Type B pancreatic cell (in vitro differentiated cells): ENCODE data around the gene BABAM2. TPM values are rescaled to one million over a fixed set of nuclear protein-coding genes. Genes with fewer than 3 reads are reported as not detected.

Experiments
- DNase-seq: peaks from one replicate; pipeline ENCODE4 v3.0.0; 2021; ENCODE audit warnings: mixed read lengths; ENCODE audit not compliant: unreplicated experiment; ENCODE audit errors: extremely low spot score
- H3K27ac Mint-ChIP-seq: 2 replicates; pipeline ENCODE4 v1.8.0; 2021; ENCODE audit warnings: mild to moderate bottlenecking, mixed read lengths
- H3K27me3 Mint-ChIP-seq: 2 replicates; pipeline ENCODE4 v1.8.0; 2021; ENCODE audit warnings: mixed read lengths
- H3K36me3 Mint-ChIP-seq: 2 replicates; pipeline ENCODE4 v1.8.0; 2021; ENCODE audit warnings: mixed read lengths
- H3K4me1 Mint-ChIP-seq: one replicate; pipeline ENCODE4 v1.8.0; 2021; ENCODE audit warnings: mixed read lengths; ENCODE audit not compliant: unreplicated experiment
- H3K4me3 Mint-ChIP-seq: 2 replicates; pipeline ENCODE4 v1.8.0; 2021; ENCODE audit warnings: mild to moderate bottlenecking, mixed read lengths
- H3K9me3 Mint-ChIP-seq: 2 replicates; pipeline ENCODE4 v1.8.0; 2021; ENCODE audit warnings: mixed read lengths
- CTCF ChIP-seq: fragments of 200-600 bp; sonication (generic); conservative IDR thresholded peaks from 2 replicates; pipeline ENCODE4 v1.5.0; 2021; ENCODE audit warnings: antibody characterized with exemption, mild to moderate bottlenecking
- total RNA-seq: library from RNA; stranded (reverse); gene quantifications from 2 replicates; pipeline ENCODE4 v1.2.1, GENCODE V29; 2021; ENCODE audit warnings: low replicate concordance

Gene BABAM2
- total RNA-seq, 1 donor from 2014 or later, result 30.4 TPM

- Mint-ChIP-seq H3K4me1 (no peaks in the 10 kb centered on the region), H3K36me3 (no peaks in the 10 kb centered on the region), H3K27me3 (no peaks in the 10 kb centered on the region), H3K4me3 (no peak overlapping the region), H3K9me3 (no peaks in the 10 kb centered on the region), H3K27ac (no peak overlapping the region)
- no peak for DNase-seq
- TF ChIP-seq CTCF, result no peak
Measured at GRCh38 chr2:28187186-28187585, 296.7 kb downstream of the BABAM2 start.

- Mint-ChIP-seq H3K4me3 (no peak overlapping the region), H3K27ac (no peak overlapping the region), H3K4me1 (no peaks in the 10 kb centered on the region), H3K9me3 (no peaks in the 10 kb centered on the region), H3K36me3 (no peaks in the 10 kb centered on the region), H3K27me3 (no peaks in the 10 kb centered on the region)
- no peak for DNase-seq
- no peak for TF ChIP-seq CTCF
Measured at GRCh38 chr2:28188436-28188835, 297.9 kb downstream of the BABAM2 start.

DNA sequence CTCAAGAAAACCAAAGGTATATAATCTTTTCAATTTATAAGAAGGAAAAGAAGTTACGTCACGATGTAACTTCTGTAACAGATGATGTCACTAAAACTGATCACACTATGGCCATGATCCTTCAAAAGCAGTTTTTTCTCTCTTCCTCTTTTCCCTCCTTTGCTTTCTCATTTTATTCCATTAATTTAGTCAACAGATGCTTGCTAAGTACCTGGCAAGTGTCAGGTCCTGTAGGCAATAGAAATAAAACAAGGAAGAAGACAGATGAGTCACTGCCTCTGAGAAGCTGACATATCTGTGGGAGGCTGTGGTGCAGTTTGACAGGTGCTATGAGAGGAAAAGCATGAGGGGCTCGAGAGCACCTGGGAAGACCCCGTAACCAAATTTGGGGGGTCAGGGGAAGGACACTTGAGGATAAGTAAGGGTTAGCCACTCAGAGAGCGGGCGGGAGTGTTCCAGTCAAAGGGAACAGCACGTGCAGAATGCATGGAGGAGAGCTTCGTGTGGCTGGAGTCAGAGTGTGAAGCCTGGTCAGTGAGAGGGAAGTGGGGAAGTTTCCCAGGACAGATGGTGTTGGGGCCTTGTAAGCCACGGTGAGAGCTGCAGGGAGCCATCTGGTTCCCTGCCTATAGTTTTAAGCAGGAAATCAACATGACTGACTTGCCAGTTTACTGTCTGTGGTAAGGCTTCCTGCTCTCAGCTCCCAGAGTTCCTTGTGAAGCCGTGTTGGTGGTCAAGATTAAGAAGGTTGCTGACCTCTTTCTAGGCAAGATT lies 303.3 kb downstream of the BABAM2 start:
- Mint-ChIP-seq H3K9me3 (no peaks in the 10 kb centered on the region), H3K4me3 (no peak overlapping the region), H3K27me3 (no peaks in the 10 kb centered on the region), H3K36me3 (peaks cover 6% of the 10 kb centered on the region), H3K27ac (no peak overlapping the region), H3K4me1 (no peaks in the 10 kb centered on the region)
- TF ChIP-seq CTCF, result no peak
- DNase-seq, result no peak

DNA sequence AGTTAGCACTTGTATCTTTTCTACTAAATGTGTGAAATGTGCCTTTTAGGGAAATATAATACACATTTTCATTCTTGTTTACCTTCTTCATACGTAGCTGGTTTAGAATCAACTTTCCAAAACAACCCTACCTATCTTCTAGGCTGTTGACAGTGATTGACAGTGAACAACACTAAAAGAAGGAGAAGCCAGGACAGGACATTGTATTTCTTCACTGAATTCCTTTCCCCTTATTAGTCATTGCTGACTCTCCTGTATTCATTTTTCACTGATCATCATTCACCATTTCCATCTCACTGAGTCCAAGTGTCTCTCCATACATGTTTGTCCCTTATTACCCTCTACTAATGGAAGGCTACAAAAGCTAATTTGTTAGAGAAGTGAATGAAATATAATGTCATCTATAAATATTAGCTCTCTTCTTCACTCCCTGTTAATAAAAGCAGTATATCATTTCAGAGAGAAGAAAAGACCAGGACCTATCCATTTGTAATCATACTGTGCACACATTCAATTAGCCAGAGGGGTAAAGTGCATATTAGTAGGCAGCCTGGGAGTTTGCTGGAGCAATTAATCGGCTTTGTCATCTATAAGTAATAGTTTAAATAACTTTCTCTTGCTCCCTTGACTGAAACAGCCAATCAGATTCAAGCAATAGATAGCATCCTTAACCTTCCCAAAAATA lies 309.6 kb downstream of the BABAM2 start:
- no peak overlapping the region for H3K27ac Mint-ChIP-seq
- H3K4me3 Mint-ChIP-seq, result no peak overlapping the region
- DNase-seq, result no peak
- H3K9me3 Mint-ChIP-seq, result peaks cover 6% of the 10 kb centered on the region
- peaks cover 6% of the 10 kb centered on the region for H3K36me3 Mint-ChIP-seq
- no peaks in the 10 kb centered on the region for H3K27me3 Mint-ChIP-seq
- H3K4me1 Mint-ChIP-seq, result no peaks in the 10 kb centered on the region
- no peak for TF ChIP-seq CTCF

GRCh38 chr2:28201671-28202180 lies 311.2 kb downstream of the BABAM2 start:
- Mint-ChIP-seq H3K4me1 (peaks cover 3% of the 10 kb centered on the region), H3K9me3 (peaks cover 6% of the 10 kb centered on the region), H3K4me3 (no peak overlapping the region), H3K27ac (no peak overlapping the region), H3K27me3 (no peaks in the 10 kb centered on the region), H3K36me3 (peaks cover 6% of the 10 kb centered on the region)
- no peak for TF ChIP-seq CTCF
- DNase-seq, result no peak
